ENCODE measurements around the gene SERAC1. TPM values are rescaled to one million over a fixed set of nuclear protein-coding genes. Genes with fewer than 3 reads are reported as not detected.

Gene SERAC1
- total and polyA plus RNA-seq, 2 of the 4 experiments (the other 2 are of a cell fraction) = 7.7 to 15.6 TPM

- H2BK15ac ChIP-seq (ENCODE audit: low read depth, low read length) = no peak overlapping the region
- CTCF ChIA-PET = interaction anchor here (0.6 to 2.3 kb wide), 3 partner anchors 10 to 1833 kb away, joined by 3 to 11 read pairs (median 9); no protein-coding TSS in a partner anchor
- no peak overlapping the region for H2AFZ ChIP-seq (replicated peaks; ENCODE audit: low read length, poor library complexity)
- H3K56ac ChIP-seq (ENCODE audit: extremely low read depth, insufficient read depth, low read length) = no peak overlapping the region
- no peak overlapping the region for H2AK5ac ChIP-seq (ENCODE audit: low read depth, low read length)
- TF ChIP-seq CEBPB (IDR thresholded peaks at IDR 0.05; ENCODE audit: low read depth, low read length) = peak; percentile 74
- TF ChIP-seq SMC3 (IDR thresholded peaks at IDR 0.05; ENCODE audit: low read depth, low read length) = no peak
- intact Hi-C loops (cut with micrococcal nuclease) (no loop called here), in situ Hi-C loops (cut with MboI; ENCODE audit: low sequenced_read_pairs) (no loop called here), dilution Hi-C loops (cut with HindIII; ENCODE audit: low sequenced_read_pairs, unreplicated experiment) (no loop called here)
- H3K23ac ChIP-seq (ENCODE audit: low read depth, low read length) = no peak overlapping the region
- H3K4me2 ChIP-seq (ENCODE audit: low read depth, low read length) = no peak overlapping the region
- H3K4me1 ChIP-seq (ENCODE audit: control insufficient read depth, insufficient read depth, low read length) = no peaks in the 10 kb centered on the region; the same call in 1 of the 2 replicates
- H3K27me3 ChIP-seq (ENCODE audit: control insufficient read depth, insufficient read depth, low read length) = no peaks in the 10 kb centered on the region
- no peak overlapping the region for H3K18ac ChIP-seq (ENCODE audit: low read depth, low read length)
- peak; percentile 88 for DNase-seq
- peaks cover 3 to 6% of the 10 kb centered on the region in 2 experiments; a peak in 1 of 4 replicates for H3K79me1 ChIP-seq (ENCODE audit: low read depth in 1 of 2, low read length in 2 of 2)
- H4K91ac ChIP-seq (ENCODE audit: insufficient read depth, low read depth, low read length) = no peak overlapping the region
- no peak overlapping the region for H2BK5ac ChIP-seq (ENCODE audit: low read depth, low read length, poor library complexity, severe bottlenecking)
- H3K4me3 ChIP-seq (ENCODE audit: insufficient read depth, low read depth, low read length) = no peak overlapping the region
- no TSS peak for BruUV-seq (replicated peaks)
- no peaks in the 10 kb centered on the region for H4K20me1 ChIP-seq (ENCODE audit: insufficient read depth, low read length)
- H4K5ac ChIP-seq (ENCODE audit: low read depth, low read length) = no peak overlapping the region
- no peak overlapping the region for H2BK120ac ChIP-seq (ENCODE audit: low read depth, low read length)
- H3K36me3 ChIP-seq (ENCODE audit: control insufficient read depth, insufficient read depth, low read length) = peaks cover 5% of the 10 kb centered on the region
- no peak overlapping the region for H2AK9ac ChIP-seq (replicated peaks; ENCODE audit: low read depth, low read length, poor library complexity)
- H3K14ac ChIP-seq (replicated peaks; ENCODE audit: low read depth, low read length) = no peak overlapping the region
- H3K27ac ChIP-seq (ENCODE audit: insufficient read depth, low read length) = no peak overlapping the region
- peaks cover 3% of the 10 kb centered on the region; the same call in 1 of the 2 replicates for H3K9me1 ChIP-seq (ENCODE audit: insufficient read depth, low read length)
- ATAC-seq (ENCODE audit: low read depth) = peak; percentile 73
- no peaks in the 10 kb centered on the region for H3K9me3 ChIP-seq (ENCODE audit: control insufficient read depth, insufficient read depth, low read length)
- POLR2A ChIA-PET (ENCODE audit: unreplicated experiment) = no interaction called here
- no peak overlapping the region for H3K9ac ChIP-seq (ENCODE audit: low read depth, low read length)
- H4K8ac ChIP-seq (ENCODE audit: low read depth in 2 of 2, low read length in 2 of 2) = no peak overlapping the region
- no peak overlapping the region for H3K4ac ChIP-seq (ENCODE audit: low read depth, low read length)
- no peak overlapping the region for H2BK20ac ChIP-seq (ENCODE audit: low read depth, low read length)
Observed at GRCh38 chr6:158142789-158143188, 25.3 kb downstream of the SERAC1 start.

All from IMR-90 (cell line).